ENCODE results near the gene JPH3.
"Not testable (repeated sequence)": the region's sequence is repeated elsewhere in the genome, so short reads cannot be mapped to it uniquely, and the experiment has no call there.

Gene JPH3

DNA sequence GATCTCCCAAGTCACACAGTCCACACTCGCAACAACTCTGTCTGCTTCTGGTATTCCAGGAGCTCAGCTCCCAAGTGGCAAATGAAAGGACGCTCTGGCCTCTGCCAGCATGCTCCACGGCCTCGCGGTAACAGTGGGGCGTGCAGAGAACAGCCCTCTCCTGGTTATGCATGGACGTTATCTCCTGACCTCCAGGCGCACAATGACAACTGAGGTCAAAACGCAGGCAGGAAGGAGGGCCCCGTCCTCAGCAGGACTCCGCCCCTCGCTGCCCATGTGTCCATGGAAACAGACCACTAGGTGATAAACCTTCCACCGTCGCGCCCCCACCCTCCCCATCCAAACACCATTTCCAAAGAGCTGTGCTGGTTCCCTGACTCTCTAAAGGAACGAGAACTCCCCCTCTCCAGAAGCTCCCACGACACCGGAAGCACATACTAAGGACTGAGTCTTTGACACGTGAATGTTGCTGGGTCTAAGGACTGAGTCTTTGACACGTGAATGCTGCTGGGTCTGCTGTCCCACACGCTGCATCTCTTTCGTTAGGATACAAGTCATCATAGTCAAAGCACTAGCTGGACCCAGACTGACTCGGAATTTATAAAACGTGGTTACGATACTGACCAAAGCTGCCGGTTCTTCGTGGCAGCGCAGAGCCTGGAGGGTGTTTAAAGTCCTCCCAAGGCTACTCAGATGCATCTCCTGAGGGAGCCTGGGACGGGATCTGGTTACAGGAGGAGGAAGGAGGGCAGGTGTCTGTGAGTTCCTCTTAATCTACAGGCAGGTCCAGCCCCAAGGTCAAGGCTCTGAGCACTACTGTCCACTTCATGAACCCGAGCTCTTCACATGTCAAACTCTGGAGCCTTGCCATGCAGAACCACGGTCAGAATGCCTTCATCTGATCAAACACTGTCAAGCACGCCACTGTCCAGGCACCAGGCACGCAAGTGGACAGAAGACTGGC is 119.6 kb downstream of the JPH3 start:
- Histone ChIP-seq H3K27ac (no peak overlapping the region), H3K4me3 (no peak overlapping the region), H3K4me1 (peaks cover 0 to 4% (median 0%) of the 10 kb centered on the region in 4 donors), H3K9me3 (no peaks in the 10 kb centered on the region), H3K27me3 (no peaks in the 10 kb centered on the region), H3K36me3 (peaks cover 0 to 60% (median 23%) of the 10 kb centered on the region in 3 donors)
- TF ChIP-seq, protein P1, sequence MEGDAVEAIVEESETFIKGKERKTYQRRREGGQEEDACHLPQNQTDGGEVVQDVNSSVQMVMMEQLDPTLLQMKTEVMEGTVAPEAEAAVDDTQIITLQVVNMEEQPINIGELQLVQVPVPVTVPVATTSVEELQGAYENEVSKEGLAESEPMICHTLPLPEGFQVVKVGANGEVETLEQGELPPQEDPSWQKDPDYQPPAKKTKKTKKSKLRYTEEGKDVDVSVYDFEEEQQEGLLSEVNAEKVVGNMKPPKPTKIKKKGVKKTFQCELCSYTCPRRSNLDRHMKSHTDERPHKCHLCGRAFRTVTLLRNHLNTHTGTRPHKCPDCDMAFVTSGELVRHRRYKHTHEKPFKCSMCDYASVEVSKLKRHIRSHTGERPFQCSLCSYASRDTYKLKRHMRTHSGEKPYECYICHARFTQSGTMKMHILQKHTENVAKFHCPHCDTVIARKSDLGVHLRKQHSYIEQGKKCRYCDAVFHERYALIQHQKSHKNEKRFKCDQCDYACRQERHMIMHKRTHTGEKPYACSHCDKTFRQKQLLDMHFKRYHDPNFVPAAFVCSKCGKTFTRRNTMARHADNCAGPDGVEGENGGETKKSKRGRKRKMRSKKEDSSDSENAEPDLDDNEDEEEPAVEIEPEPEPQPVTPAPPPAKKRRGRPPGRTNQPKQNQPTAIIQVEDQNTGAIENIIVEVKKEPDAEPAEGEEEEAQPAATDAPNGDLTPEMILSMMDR (IDR thresholded peaks at IDR 0.05) = no peak
- no peak for DNase-seq
- intact Hi-C loops (cut with DNase I; ENCODE audit: low total_unique reads) = no loop called here

DNA sequence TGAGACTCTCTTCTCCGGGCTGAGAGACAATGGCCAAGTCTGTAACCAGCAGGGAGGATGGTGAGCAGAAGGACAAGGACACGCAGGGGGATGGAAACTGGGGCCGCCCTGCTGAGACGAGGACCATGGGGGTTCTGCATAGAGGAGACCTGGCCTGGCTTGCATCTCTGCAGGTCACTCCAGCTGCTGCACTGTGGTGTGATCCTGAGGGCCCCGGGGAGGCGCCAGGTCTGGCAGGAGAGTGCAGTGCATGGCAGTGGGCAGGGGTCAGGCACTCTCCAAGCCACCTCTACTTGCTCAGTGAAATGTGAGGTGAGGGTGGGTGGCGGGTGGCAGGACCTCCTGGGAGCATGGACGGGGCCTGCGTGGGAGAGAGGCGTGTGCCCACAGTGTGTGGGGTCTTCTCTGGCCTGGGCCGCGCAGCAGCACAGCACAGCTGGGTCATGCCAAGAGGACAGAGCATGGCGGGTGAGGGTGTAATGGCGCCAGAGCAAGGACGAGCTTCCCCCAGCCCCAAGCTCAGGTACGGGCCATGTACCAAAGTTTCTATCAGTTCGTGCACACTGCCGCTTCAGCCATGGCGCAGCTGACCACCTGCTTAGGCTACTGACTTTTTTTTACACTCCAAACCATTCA is 120.4 kb downstream of the JPH3 start:
- Histone ChIP-seq H3K4me1 (peaks cover 0 to 4% (median 0%) of the 10 kb centered on the region in 4 donors), H3K27me3 (no peaks in the 10 kb centered on the region), H3K9me3 (no peaks in the 10 kb centered on the region), H3K36me3 (peaks cover 0 to 63% (median 29%) of the 10 kb centered on the region in 3 donors), H3K27ac (no peak overlapping the region), H3K4me3 (no peak overlapping the region)
- TF ChIP-seq, protein P1 (IDR thresholded peaks at IDR 0.05) = no peak
- intact Hi-C loops (cut with DNase I; ENCODE audit: low total_unique reads) = no loop called here
- DNase-seq = no peak

DNA sequence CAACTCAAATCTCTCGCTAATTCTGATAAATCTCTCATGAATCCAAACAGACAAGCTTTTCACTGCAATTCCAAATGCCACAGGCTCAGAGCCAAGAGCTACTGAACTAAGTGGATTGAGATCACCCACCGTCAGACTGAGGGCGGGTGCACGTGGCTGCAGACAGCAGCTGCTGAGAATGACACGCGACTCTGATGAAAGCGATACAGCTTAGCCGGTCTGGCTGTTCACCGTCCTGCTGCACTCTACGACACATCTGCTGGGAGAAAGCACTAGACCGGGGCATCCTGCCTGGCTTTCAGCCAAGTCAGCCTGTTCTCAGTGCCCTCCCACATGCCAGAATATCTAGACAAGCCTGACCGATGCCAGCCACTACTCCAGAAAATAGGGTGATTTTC is 120.9 kb downstream of the JPH3 start:
- intact Hi-C loops (cut with DNase I; ENCODE audit: low total_unique reads) = no loop called here
- Histone ChIP-seq H3K4me1 (peaks cover 0 to 4% (median 0%) of the 10 kb centered on the region in 4 donors), H3K9me3 (no peaks in the 10 kb centered on the region), H3K27ac (no peak overlapping the region), H3K27me3 (no peaks in the 10 kb centered on the region), H3K4me3 (no peak overlapping the region), H3K36me3 (peaks cover 0 to 60% (median 34%) of the 10 kb centered on the region in 3 donors)
- TF ChIP-seq, protein P1 (IDR thresholded peaks at IDR 0.05) = no peak
- DNase-seq = no peak

DNA sequence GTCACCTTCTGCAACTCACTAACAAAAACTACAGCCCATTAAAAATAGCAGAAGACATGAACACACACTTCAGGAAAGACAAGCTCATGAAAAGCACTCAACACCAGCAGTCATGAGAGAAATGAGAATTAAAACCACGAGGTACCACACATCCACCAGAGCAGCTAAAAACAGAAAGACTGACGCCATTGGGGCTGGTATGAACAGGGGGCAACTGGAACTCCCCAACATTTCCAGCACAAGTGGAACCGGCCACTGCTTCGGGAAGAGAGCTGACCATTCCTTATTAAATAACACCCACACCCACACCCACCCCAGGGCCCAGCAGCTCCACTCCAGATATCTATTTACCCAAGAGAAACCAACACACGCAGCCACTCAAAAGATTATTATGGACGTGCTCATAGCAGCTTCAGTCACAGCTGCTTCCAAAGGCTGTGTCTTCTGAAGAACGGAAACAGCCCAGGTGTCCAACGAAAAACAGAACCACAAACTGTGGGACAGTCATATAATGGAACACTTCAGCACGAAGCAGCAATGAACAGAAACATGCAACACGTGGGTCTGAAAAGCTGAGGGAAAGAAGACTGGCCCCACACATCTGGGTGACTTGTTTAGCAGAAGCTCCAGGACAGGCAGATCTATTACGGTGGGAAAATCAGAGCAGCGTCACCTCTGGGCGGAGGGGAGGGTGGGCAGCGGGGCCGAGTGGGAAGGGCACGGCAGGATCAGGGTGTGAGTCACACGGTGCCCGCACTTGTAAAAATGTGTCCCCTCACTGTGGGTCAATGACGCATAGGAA is 122.4 kb downstream of the JPH3 start:
- intact Hi-C loops (cut with DNase I; ENCODE audit: low total_unique reads) = no loop called here
- Histone ChIP-seq H3K27ac (no peak overlapping the region), H3K4me1 (peaks cover 0 to 4% (median 0%) of the 10 kb centered on the region in 4 donors), H3K27me3 (no peaks in the 10 kb centered on the region), H3K4me3 (no peak overlapping the region), H3K36me3 (peaks cover 12 to 66% (median 45%) of the 10 kb centered on the region in 3 donors), H3K9me3 (no peaks in the 10 kb centered on the region)
- no peak for DNase-seq
- TF ChIP-seq, protein P1 (IDR thresholded peaks at IDR 0.05) = no peak

DNA sequence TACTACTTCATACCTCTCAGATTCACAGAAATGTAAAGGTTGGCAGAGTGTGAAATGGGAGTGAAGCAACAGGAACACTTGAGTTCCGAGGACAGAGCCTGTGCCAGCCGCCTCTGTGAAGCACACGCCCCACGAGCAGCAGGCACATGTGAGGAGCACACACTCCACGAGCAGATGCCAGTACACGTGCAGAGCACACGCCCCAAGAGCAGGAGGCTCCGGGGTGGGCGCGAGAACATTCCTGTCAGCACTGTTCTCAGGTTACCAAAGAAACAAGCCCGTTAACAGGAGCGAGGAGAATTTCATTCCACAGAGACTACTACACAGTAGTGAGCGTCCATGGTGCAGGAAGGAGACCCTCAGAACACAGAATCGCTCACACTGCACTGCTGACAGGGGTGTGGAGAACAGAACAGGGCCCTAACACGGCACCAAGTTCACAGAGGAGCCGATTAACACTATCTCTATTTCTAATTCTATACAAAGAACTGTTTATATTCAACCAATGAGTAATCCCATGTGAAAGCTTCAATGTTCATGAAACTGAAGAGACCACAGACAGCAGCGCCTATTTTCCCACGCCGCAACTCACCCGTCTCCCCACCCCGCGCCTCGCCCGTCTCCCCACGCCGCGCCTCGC is 123.4 kb downstream of the JPH3 start:
- peaks cover 0 to 4% (median 0%) of the 10 kb centered on the region in 4 donors for H3K4me1 ChIP-seq
- TF ChIP-seq, protein P1 (IDR thresholded peaks at IDR 0.05) = no peak
- H3K27me3 ChIP-seq = no peaks in the 10 kb centered on the region
- H3K9me3 ChIP-seq = no peaks in the 10 kb centered on the region
- DNase-seq = no peak
- no peak overlapping the region for H3K4me3 ChIP-seq
- peaks cover 12 to 64% (median 47%) of the 10 kb centered on the region in 3 donors for H3K36me3 ChIP-seq
- H3K27ac ChIP-seq = no peak overlapping the region
- intact Hi-C loops (cut with DNase I; ENCODE audit: low total_unique reads) = no loop called here

DNA sequence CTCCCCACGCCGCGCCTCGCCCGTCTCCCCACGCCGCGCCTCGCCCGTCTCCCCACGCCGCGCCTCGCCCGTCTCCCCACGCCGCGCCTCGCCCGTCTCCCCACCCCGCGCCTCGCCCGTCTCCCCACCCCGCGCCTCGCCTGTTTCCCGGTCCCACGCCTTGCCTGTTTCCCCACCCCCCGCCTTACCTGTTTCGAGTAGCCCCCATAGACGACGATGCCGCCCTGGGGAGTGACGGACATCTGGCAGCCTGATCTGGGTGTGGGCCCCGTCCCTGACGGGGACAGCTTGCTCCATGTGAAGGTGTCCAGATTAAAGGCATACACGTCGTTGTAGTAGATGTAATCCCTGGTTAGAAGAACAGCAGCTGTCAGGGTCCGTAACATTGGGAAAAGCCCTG is 124.3 kb downstream of the JPH3 start:
- DNase-seq; intact Hi-C loops (cut with DNase I; ENCODE audit: low total_unique reads); H3K27me3 ChIP-seq; H3K4me3 ChIP-seq; H3K9me3 ChIP-seq; H3K27ac ChIP-seq; H3K4me1 ChIP-seq: not testable (repeated sequence)
- H3K36me3 ChIP-seq = peaks cover 16 to 64% (median 45%) of the 10 kb centered on the region in 3 donors

Measured in tibial artery (tissue), 4 donors.